ACHN (cell line): ENCODE data around the gene NELL1.

Experiments
- DNase-seq: peaks from one replicate; pipeline ENCODE4 v3.0.0-alpha.2; 2015
- in situ Hi-C: cut with HindIII; loops from 2 replicates; pipeline ENCODE4 v1.10.0; 2017; ENCODE audit warnings: low sequenced_read_pairs, low pct_ligation_motif_present, low pct_unique_long_range_greater_than_20kb

NELL1 gene

GRCh38 chr11:21316591-21316990 lies 647.2 kb downstream of the NELL1 start:
- DNase-seq: no peak
- in situ Hi-C loops: no loop called here

GRCh38 chr11:21321072-21321471 lies 651.7 kb downstream of the NELL1 start:
- DNase-seq: no peak
- in situ Hi-C loops: no loop called here

- no peak for DNase-seq
- in situ Hi-C loops: no loop called here
Observed at GRCh38 chr11:21321530-21321929, 652.1 kb downstream of the NELL1 start.

GRCh38 chr11:21323617-21324016 lies 654.2 kb downstream of the NELL1 start:
- no peak for DNase-seq
- in situ Hi-C loops: no loop called here

- in situ Hi-C loops: no loop called here
- DNase-seq: no peak
Observed at GRCh38 chr11:21343204-21343603, 673.8 kb downstream of the NELL1 start.

- no peak for DNase-seq
- in situ Hi-C loops: no loop called here
Observed at GRCh38 chr11:21346361-21346760, 677.0 kb downstream of the NELL1 start.

- in situ Hi-C loops: no loop called here
- DNase-seq: no peak
Observed at GRCh38 chr11:21350613-21351012, 681.2 kb downstream of the NELL1 start.

- in situ Hi-C loops: no loop called here
- DNase-seq: no peak
Observed at GRCh38 chr11:21353425-21353824, 684.0 kb downstream of the NELL1 start.

GRCh38 chr11:21364866-21365624 lies 695.7 kb downstream of the NELL1 start:
- in situ Hi-C loops: no loop called here
- no peak for DNase-seq

GRCh38 chr11:21369947-21370346 lies 700.6 kb downstream of the NELL1 start:
- no peak for DNase-seq
- in situ Hi-C loops: no loop called here

GRCh38 chr11:21371044-21371443 lies 701.7 kb downstream of the NELL1 start:
- in situ Hi-C loops: no loop called here
- no peak for DNase-seq

- DNase-seq: no peak
- in situ Hi-C loops: no loop called here
Observed at GRCh38 chr11:21372672-21373071, 703.3 kb downstream of the NELL1 start.

GRCh38 chr11:21374376-21374775 lies 705.0 kb downstream of the NELL1 start:
- DNase-seq: no peak
- in situ Hi-C loops: no loop called here

- DNase-seq: no peak
- in situ Hi-C loops: no loop called here
Observed at GRCh38 chr11:21385669-21386440, 716.5 kb downstream of the NELL1 start.

- in situ Hi-C loops: no loop called here
- no peak for DNase-seq
Observed at GRCh38 chr11:21390430-21390829, 721.0 kb downstream of the NELL1 start.

- in situ Hi-C loops: no loop called here
Observed at GRCh38 chr11:21396342-21397008, 727.1 kb downstream of the NELL1 start.

GRCh38 chr11:21398195-21398594 lies 728.8 kb downstream of the NELL1 start:
- in situ Hi-C loops: no loop called here
- no peak for DNase-seq

More at GRCh38 chr11:21396342-21397008, 727.1 kb downstream of the NELL1 start:
- no peak for DNase-seq

- DNase-seq: no peak
- in situ Hi-C loops: no loop called here
Observed at GRCh38 chr11:21401496-21401895, 732.1 kb downstream of the NELL1 start.

- no peak for DNase-seq
- in situ Hi-C loops: no loop called here
Observed at GRCh38 chr11:21402274-21402673, 732.9 kb downstream of the NELL1 start.
